Small intestine (tissue), 7 donors: ENCODE data around the gene THRB. TPM values are rescaled to one million over a fixed set of nuclear protein-coding genes. Genes with fewer than 3 reads are reported as not detected.
A peak's percentile ranks its signal among the peaks of the same experiment; 100 is the strongest.

Source experiments
- DNase-seq, 2 donors: peaks; one replicate each; pipeline versions ENCODE4 v3.0.0 to v3.0.0-alpha.2; 2013
- FAIRE-seq: peaks from 2 replicates; lab custom pipeline; 2012; peaks lifted over from hg19 to GRCh38; lab: Jason Lieb, UNC
- H3K27ac ChIP-seq, 3 donors: one replicate each; pipeline ENCODE4 v1.5.1; 2013; ENCODE audit warnings: low read length in 2 of 3, mild to moderate bottlenecking in 2 of 3, control low read depth in 1 of 3, inconsistent platforms in 1 of 3, low read depth in 1 of 3, moderate library complexity in 1 of 3
- H3K27me3 ChIP-seq, 3 donors: one replicate each; pipeline ENCODE4 v1.6.1; 2013; ENCODE audit warnings: low read length in 3 of 3, inconsistent platforms in 1 of 3; ENCODE audit not compliant: control insufficient read depth in 3 of 3, insufficient read depth in 3 of 3
- H3K36me3 ChIP-seq, 3 donors: one replicate each; pipeline ENCODE4 v1.6.1; 2013; ENCODE audit warnings: low read length in 3 of 3, inconsistent platforms in 1 of 3, low read depth in 1 of 3, mild to moderate bottlenecking in 1 of 3, moderate library complexity in 1 of 3; ENCODE audit not compliant: control insufficient read depth in 3 of 3, insufficient read depth in 2 of 3
- H3K4me1 ChIP-seq, 3 donors: one replicate each; pipeline ENCODE4 v1.6.1; 2013; ENCODE audit warnings: low read length in 2 of 3, inconsistent platforms in 1 of 3, low read depth in 1 of 3, mild to moderate bottlenecking in 1 of 3, moderate library complexity in 1 of 3; ENCODE audit not compliant: control insufficient read depth in 3 of 3, insufficient read depth in 2 of 3
- H3K4me3 ChIP-seq, 3 donors: one replicate each; pipeline ENCODE4 v1.5.1; 2013; ENCODE audit warnings: low read length in 3 of 3, control low read depth in 1 of 3, inconsistent platforms in 1 of 3, low read depth in 1 of 3, mild to moderate bottlenecking in 1 of 3, moderate library complexity in 1 of 3
- H3K9me3 ChIP-seq, 2 donors: one replicate each; pipeline ENCODE4 v1.6.1; 2013; ENCODE audit warnings: low read depth in 1 of 2, low read length in 1 of 2; ENCODE audit not compliant: control insufficient read depth in 2 of 2, insufficient read depth in 1 of 2
- WGBS, 3 donors: extraction: QIAGEN DNeasy Blood & Tissue Kit; methylation state at CpG; one replicate each; pipeline ENCODE4 v1.1.7; 2013; 5-methylcytosine and 5-hydroxymethylcytosine counted together
- polyA plus RNA-seq, 4 donors: library from polyadenylated mRNA; stranded (reverse) in 3 of 4; unstranded in 1 of 4; fragments of 200-250 nt in 3 of 4; fragments of 120-200 nt in 1 of 4; gene quantifications; one replicate each; pipeline versions ENCODE4 v1.2.1 to v1.2.3, GENCODE V29; 2013
- donor health status: healthy with polysubstance abuse.
- donor health status: control.
- donor health status: control.
- donor health status: Bipolar disorder and iron deficiency.
- donor health status: healthy.

Gene THRB
- polyA plus RNA-seq, 4 donors = 3.2 to 46.1 (median 4.4) TPM

- 95 to 100% (median 97%) methylated on average over 1 of the region's 1 CpG for WGBS, 3 donors
- DNase-seq = no peak
- Histone ChIP-seq H3K36me3 (no peaks in the 10 kb centered on the region), H3K9me3 (peaks cover 0 to 3% of the 10 kb centered on the region in 2 donors), H3K27me3 (no peaks in the 10 kb centered on the region), H3K4me1 (peaks cover 0 to 6% (median 0%) of the 10 kb centered on the region in 3 donors), H3K4me3 (no peak overlapping the region), H3K27ac (no peak overlapping the region)
- FAIRE-seq = no peak
These were observed 230.6 kb downstream of the THRB start for GRCh38 chr3:24264011-24264410.

- no peak for DNase-seq
- Histone ChIP-seq H3K4me1 (peaks cover 0 to 6% (median 0%) of the 10 kb centered on the region in 3 donors), H3K9me3 (peaks cover 0 to 3% of the 10 kb centered on the region in 2 donors), H3K27me3 (no peaks in the 10 kb centered on the region), H3K27ac (no peak overlapping the region), H3K4me3 (no peak overlapping the region), H3K36me3 (peaks cover 0 to 2% (median 0%) of the 10 kb centered on the region in 3 donors)
- WGBS, 3 donors = 53 to 63% (median 63%) methylated on average over 2 of the region's 2 CpGs
- no peak for FAIRE-seq
These were observed 231.5 kb downstream of the THRB start for GRCh38 chr3:24263069-24263668.

- H3K4me1 ChIP-seq = peaks cover 0 to 6% (median 0%) of the 10 kb centered on the region in 3 donors
- H3K36me3 ChIP-seq = peaks cover 0 to 4% (median 0%) of the 10 kb centered on the region in 3 donors
- no peaks in the 10 kb centered on the region for H3K27me3 ChIP-seq
- no peak for DNase-seq
- FAIRE-seq = no peak
- peaks cover 0 to 3% of the 10 kb centered on the region in 2 donors for H3K9me3 ChIP-seq
- H3K27ac ChIP-seq = no peak overlapping the region
- no peak overlapping the region for H3K4me3 ChIP-seq
These were observed 233.1 kb downstream of the THRB start for GRCh38 chr3:24261521-24261920.

- no peak overlapping the region for H3K4me3 ChIP-seq
- peak overlapping the region in 1 of 3 donors; percentile 23 for H3K27ac ChIP-seq
- H3K27me3 ChIP-seq = no peaks in the 10 kb centered on the region
- H3K36me3 ChIP-seq = peaks cover 0 to 4% (median 0%) of the 10 kb centered on the region in 3 donors
- peaks cover 0 to 1% of the 10 kb centered on the region in 2 donors for H3K9me3 ChIP-seq
- DNase-seq (peak; percentile 32 to 59), FAIRE-seq (no peak)
- H3K4me1 ChIP-seq = peaks cover 0 to 6% (median 0%) of the 10 kb centered on the region in 3 donors
- 61 to 76% (median 65%) methylated on average over 2 of the region's 2 CpGs for WGBS, 3 donors
These were observed 234.6 kb downstream of the THRB start for GRCh38 chr3:24259901-24260512.

- Histone ChIP-seq H3K9me3 (no peaks in the 10 kb centered on the region), H3K27ac (no peak overlapping the region), H3K27me3 (no peaks in the 10 kb centered on the region), H3K4me3 (no peak overlapping the region), H3K4me1 (peaks cover 0 to 6% (median 0%) of the 10 kb centered on the region in 3 donors), H3K36me3 (peaks cover 0 to 4% (median 0%) of the 10 kb centered on the region in 3 donors)
- FAIRE-seq (no peak), DNase-seq (peak in 1 of 2 donors; percentile 10)
- 70 to 82% (median 73%) methylated on average over 12 of the region's 12 CpGs for WGBS, 3 donors
These were observed 235.7 kb downstream of the THRB start for GRCh38 chr3:24258727-24259600.

GRCh38 chr3:24258260-24258659 is 236.4 kb downstream of the THRB start:
- 92 to 94% (median 94%) methylated on average over 5 of the region's 5 CpGs for WGBS, 3 donors
- H3K36me3 ChIP-seq = peaks cover 0 to 4% (median 0%) of the 10 kb centered on the region in 3 donors
- H3K4me3 ChIP-seq = no peak overlapping the region
- no peak for DNase-seq
- peaks cover 0 to 6% (median 0%) of the 10 kb centered on the region in 3 donors for H3K4me1 ChIP-seq
- no peaks in the 10 kb centered on the region for H3K27me3 ChIP-seq
- FAIRE-seq = no peak
- no peaks in the 10 kb centered on the region for H3K9me3 ChIP-seq
- no peak overlapping the region for H3K27ac ChIP-seq

GRCh38 chr3:24255414-24255813 is 239.2 kb downstream of the THRB start:
- 94 to 95% (median 94%) methylated on average over 2 of the region's 2 CpGs for WGBS, 3 donors
- no peak for DNase-seq
- FAIRE-seq = no peak

GRCh38 chr3:24254649-24255048 is 240.0 kb downstream of the THRB start:
- 54 to 89% (median 87%) methylated on average over 1 of the region's 1 CpG for WGBS, 3 donors
- no peak for DNase-seq
- Histone ChIP-seq H3K4me3 (no peak overlapping the region), H3K36me3 (peaks cover 0 to 8% (median 0%) of the 10 kb centered on the region in 3 donors), H3K9me3 (no peaks in the 10 kb centered on the region), H3K27ac (no peak overlapping the region), H3K27me3 (no peaks in the 10 kb centered on the region), H3K4me1 (no peaks in the 10 kb centered on the region)
- FAIRE-seq = no peak

More at GRCh38 chr3:24255414-24255813, 239.2 kb downstream of the THRB start:
- Histone ChIP-seq H3K27ac (no peak overlapping the region), H3K9me3 (no peaks in the 10 kb centered on the region), H3K36me3 (peaks cover 0 to 6% (median 0%) of the 10 kb centered on the region in 3 donors), H3K4me1 (peaks cover 0 to 1% (median 0%) of the 10 kb centered on the region in 3 donors), H3K27me3 (no peaks in the 10 kb centered on the region), H3K4me3 (no peak overlapping the region)
